H1 (cell line): ENCODE data around the gene ARHGEF38. TPM values are rescaled to one million over a fixed set of nuclear protein-coding genes. Genes with fewer than 3 reads are reported as not detected.

Source experiments
- CTCF ChIA-PET: fragments of 300-600 bp; sonication (Branson Sonifier 250); formaldehyde crosslinking; loops from one replicate; lab custom pipeline; 2021; ENCODE audit not compliant: partially characterized antibody; lab: Charles Lee
- POLR2A ChIA-PET: fragments of 300-600 bp; sonication (Branson Sonifier 250); formaldehyde crosslinking; loops from one replicate; lab custom pipeline; 2021; ENCODE audit warnings: inconsistent platforms; ENCODE audit not compliant: partially characterized antibody; lab: Charles Lee
- DNase-seq, 2 experiments: peaks; one replicate each; pipeline versions ENCODE4 v3.0.0 to v3.0.0-alpha.2; 2010 to 2022; ENCODE audit warnings: low spot score in 2 of 2, low read depth in 1 of 2, mixed read lengths in 1 of 2
- FAIRE-seq: peaks from 2 replicates; lab custom pipeline; 2011; peaks lifted over from hg19 to GRCh38; lab: Jason Lieb, UNC
- H2AFZ ChIP-seq: 2 replicates; pipeline ENCODE4 v1.8.1; 2012; ENCODE audit warnings: low read length, inconsistent platforms
- H2AK5ac ChIP-seq: 2 replicates; pipeline ENCODE4 v1.6.1; 2013; ENCODE audit warnings: low read depth, low read length
- H2BK120ac ChIP-seq: replicated peaks from 2 replicates; pipeline ENCODE3; 2013; ENCODE audit warnings: low read depth, low read length, inconsistent platforms
- H2BK12ac ChIP-seq: 2 replicates; pipeline ENCODE4 v1.6.1; 2013; ENCODE audit warnings: low read depth, low read length
- H2BK15ac ChIP-seq: 2 replicates; pipeline ENCODE4 v1.6.1; 2013; ENCODE audit warnings: low read length
- H2BK20ac ChIP-seq: 2 replicates; pipeline ENCODE4 v1.6.1; 2013; ENCODE audit warnings: low read length
- H2BK5ac ChIP-seq: 2 replicates; pipeline ENCODE4 v1.6.1; 2013; ENCODE audit warnings: low read depth, low read length
- H3K14ac ChIP-seq: 2 replicates; pipeline ENCODE4 v1.6.1; 2013; ENCODE audit warnings: inconsistent platforms; ENCODE audit not compliant: insufficient read length
- H3K18ac ChIP-seq: 2 replicates; pipeline ENCODE4 v1.6.1; 2013; ENCODE audit warnings: low read length; ENCODE audit errors: extremely low read depth
- H3K23ac ChIP-seq: 2 replicates; pipeline ENCODE4 v1.6.1; 2013; ENCODE audit warnings: inconsistent platforms; ENCODE audit not compliant: insufficient read length
- H3K23me2 ChIP-seq: 2 replicates; pipeline ENCODE4 v1.6.1; 2013; ENCODE audit warnings: low read depth, low read length
- H3K27ac ChIP-seq: 2 replicates; pipeline ENCODE4 v1.6.1; 2011; ENCODE audit warnings: low read depth, low read length, inconsistent platforms
- H3K27me3 ChIP-seq, 4 experiments: replicated peaks in 1 of 4; 1 replicate in 1 of 4; 2 replicates in 3 of 4; pipeline versions ENCODE4 v1.6.1 to v1.8.1; 2011 to 2013; ENCODE audit warnings: low read length in 3 of 4, mild to moderate bottlenecking in 3 of 4, inconsistent platforms in 2 of 4, mixed read lengths in 2 of 4, moderate library complexity in 1 of 4; ENCODE audit not compliant: control insufficient read depth in 3 of 4, insufficient read depth in 3 of 4; ENCODE audit errors: extremely low read depth in 1 of 4
- H3K36me3 ChIP-seq, 4 experiments: 2 replicates each; pipeline versions ENCODE4 v1.6.1 to v1.8.1; 2011 to 2013; ENCODE audit warnings: mild to moderate bottlenecking in 4 of 4, low read length in 3 of 4, moderate library complexity in 2 of 4, control low read depth in 1 of 4, inconsistent platforms in 1 of 4; ENCODE audit not compliant: insufficient read depth in 4 of 4, control insufficient read depth in 2 of 4
- H3K4ac ChIP-seq: replicated peaks from 2 replicates; pipeline ENCODE3; 2013; ENCODE audit warnings: low read length, low read depth, mixed read lengths, inconsistent platforms; ENCODE audit not compliant: insufficient read length
- H3K4me1 ChIP-seq, 4 experiments: replicated peaks in 1 of 4; 1 replicate in 1 of 4; 2 replicates in 3 of 4; pipeline versions ENCODE4 v1.6.1 to v1.8.1; 2011 to 2013; ENCODE audit warnings: low read length in 3 of 4, inconsistent platforms in 2 of 4, mixed read lengths in 1 of 4; ENCODE audit not compliant: insufficient read depth in 4 of 4, control insufficient read depth in 3 of 4
- H3K4me2 ChIP-seq, 2 experiments: 2 replicates each; pipeline versions ENCODE4 v1.6.1 to v1.8.1; 2011 to 2013; ENCODE audit warnings: low read depth in 2 of 2, low read length in 2 of 2, control low read depth in 1 of 2, inconsistent platforms in 1 of 2, mild to moderate bottlenecking in 1 of 2; ENCODE audit not compliant: insufficient read depth in 1 of 2
- H3K4me3 ChIP-seq, 4 experiments: fragments of 200-600, 300-600 bp in 1 of 4; sonication (generic), shearing (Covaris generic), sonication (Bioruptor Twin) in 1 of 4; 2 replicates each; pipeline versions ENCODE4 v1.5.1 to v1.8.1; 2011 to 2016; ENCODE audit warnings: low read length in 4 of 4, low read depth in 3 of 4, control low read depth in 2 of 4, inconsistent platforms in 2 of 4, mild to moderate bottlenecking in 2 of 4, mixed read lengths in 1 of 4, moderate library complexity in 1 of 4; ENCODE audit not compliant: insufficient read depth in 2 of 4; ENCODE audit errors: extremely low read depth in 1 of 4
- H3K56ac ChIP-seq: replicated peaks from 2 replicates; pipeline ENCODE3; 2013; ENCODE audit warnings: low read depth, mild to moderate bottlenecking, mixed read lengths, low read length, inconsistent platforms; ENCODE audit not compliant: insufficient read length
- H3K79me1 ChIP-seq: 2 replicates; pipeline ENCODE4 v1.6.1; 2013; ENCODE audit warnings: low read depth, low read length, control low read depth
- H3K79me2 ChIP-seq, 2 experiments: 2 replicates each; pipeline versions ENCODE4 v1.6.1 to v1.8.1; 2012 to 2013; ENCODE audit warnings: low read length in 2 of 2, mild to moderate bottlenecking in 2 of 2, inconsistent platforms in 1 of 2; ENCODE audit not compliant: insufficient read depth in 2 of 2, control insufficient read depth in 1 of 2
- H3K9ac ChIP-seq, 4 experiments: replicated peaks in 1 of 4; 1 replicate in 1 of 4; 2 replicates in 3 of 4; pipeline versions ENCODE4 v1.6.1 to v1.8.1; 2011 to 2013; ENCODE audit warnings: low read depth in 3 of 4, low read length in 3 of 4, control low read depth in 2 of 4, mild to moderate bottlenecking in 2 of 4, moderate library complexity in 2 of 4, inconsistent platforms in 1 of 4; ENCODE audit errors: extremely low read depth in 1 of 4
- H3K9me3 ChIP-seq, 2 experiments: 2 replicates each; pipeline versions ENCODE4 v1.6.1 to v1.8.1; 2012 to 2013; ENCODE audit warnings: mild to moderate bottlenecking in 2 of 2, moderate library complexity in 2 of 2, control low read depth in 1 of 2, inconsistent platforms in 1 of 2, low read depth in 1 of 2, low read length in 1 of 2, mixed read lengths in 1 of 2; ENCODE audit not compliant: insufficient read depth in 2 of 2
- H4K20me1 ChIP-seq, 2 experiments: replicated peaks in 1 of 2; 2 replicates each; pipeline versions ENCODE3 to v1.8.1; 2011 to 2013; ENCODE audit warnings: inconsistent platforms in 2 of 2, low read length in 2 of 2, mild to moderate bottlenecking in 1 of 2; ENCODE audit not compliant: insufficient read depth in 2 of 2, control insufficient read depth in 1 of 2
- H4K5ac ChIP-seq: 2 replicates; pipeline ENCODE4 v1.6.1; 2013; ENCODE audit warnings: low read length, low read depth, mixed read lengths, inconsistent platforms; ENCODE audit not compliant: insufficient read length
- H4K8ac ChIP-seq: 2 replicates; pipeline ENCODE4 v1.8.0; 2013; ENCODE audit warnings: mild to moderate bottlenecking, moderate library complexity, low read length, inconsistent platforms; ENCODE audit not compliant: insufficient read depth; ENCODE audit errors: extremely low read depth
- H4K91ac ChIP-seq: replicated peaks from 2 replicates; pipeline ENCODE3; 2013; ENCODE audit warnings: low read length, mixed read lengths, inconsistent platforms; ENCODE audit not compliant: insufficient read length
- CREB1 ChIP-seq: IDR thresholded peaks from 2 replicates; pipeline ENCODE4 v1.6.1; 2012; ENCODE audit warnings: inconsistent platforms
- FOSL1 ChIP-seq: IDR thresholded peaks from 2 replicates; pipeline ENCODE4 v1.6.1; 2011; ENCODE audit warnings: mild to moderate bottlenecking, low read depth, low read length, moderate library complexity; ENCODE audit not compliant: insufficient read depth
- HDAC2 ChIP-seq, 2 experiments: fragments of 300-600 bp in 1 of 2; sonication (generic) in 1 of 2; IDR thresholded peaks; 2 replicates each; pipeline ENCODE4 v1.6.1; 2011 to 2012; ENCODE audit warnings: low read depth in 2 of 2, low read length in 2 of 2, mild to moderate bottlenecking in 2 of 2, moderate library complexity in 2 of 2, borderline replicate concordance in 1 of 2, inconsistent platforms in 1 of 2
- HDAC6 ChIP-seq: IDR thresholded peaks from one replicate; pipeline ENCODE4 v1.7.1; 2012; ENCODE audit warnings: low read depth, mild to moderate bottlenecking, inconsistent platforms, low read length, moderate library complexity
- NRF1 ChIP-seq: IDR thresholded peaks from 2 replicates; pipeline ENCODE4 v1.6.1; 2011; ENCODE audit warnings: mild to moderate bottlenecking, low read depth, low read length, improper control_type of control experiment
- POLR2A ChIP-seq, 2 experiments: IDR thresholded peaks; 1 replicate in 1 of 2; 2 replicates in 1 of 2; pipeline ENCODE4 v1.6.1; 2011; ENCODE audit warnings: low read depth in 2 of 2, low read length in 2 of 2, mild to moderate bottlenecking in 2 of 2; ENCODE audit errors: control extremely low read depth in 1 of 2
- POLR2AphosphoS5 ChIP-seq: IDR thresholded peaks from 2 replicates; pipeline ENCODE4 v1.6.1; 2011; ENCODE audit warnings: low read depth, low read length
- RBBP5 ChIP-seq: IDR thresholded peaks from 2 replicates; pipeline ENCODE4 v1.7.1; 2012; ENCODE audit warnings: low read depth, mild to moderate bottlenecking, inconsistent platforms, low read length, moderate library complexity, borderline replicate concordance
- RNF2 ChIP-seq: fragments of 200-900, 300-1000 bp; sonication (generic); IDR thresholded peaks from 2 replicates; pipeline ENCODE4 v1.7.1; 2016; ENCODE audit warnings: borderline replicate concordance, low read depth, mild to moderate bottlenecking, antibody characterized with exemption, low read length; ENCODE audit not compliant: poor library complexity, severe bottlenecking; ENCODE audit errors: missing control alignments
- RXRA ChIP-seq: IDR thresholded peaks from 2 replicates; pipeline ENCODE4 v1.6.1; 2011; ENCODE audit warnings: low read depth, mild to moderate bottlenecking, low read length, moderate library complexity; ENCODE audit not compliant: insufficient read depth
- SIX5 ChIP-seq: IDR thresholded peaks from 2 replicates; pipeline ENCODE4 v1.6.1; 2011; ENCODE audit warnings: mild to moderate bottlenecking, low read depth, low read length
- SP2 ChIP-seq: IDR thresholded peaks from 2 replicates; pipeline ENCODE4 v1.6.1; 2012; ENCODE audit warnings: mild to moderate bottlenecking, low read length, inconsistent platforms
- SRF ChIP-seq: IDR thresholded peaks from 2 replicates; pipeline ENCODE4 v1.6.1; 2011; ENCODE audit warnings: mild to moderate bottlenecking, low read depth, low read length, moderate library complexity
- TBP ChIP-seq: IDR thresholded peaks from 2 replicates; pipeline ENCODE4 v1.6.1; 2011; ENCODE audit warnings: low read depth, low read length, improper control_type of control experiment
- WGBS, 2 experiments: shearing (Covaris generic) in 1 of 2; methylation state at CpG; one replicate each; pipeline versions ENCODE4 v1.1.6 to v1.1.7; 2013 to 2015; ENCODE audit warnings: low lambda C conversion rate in 2 of 2, mixed read lengths in 2 of 2, inconsistent platforms in 1 of 2, low coverage in 1 of 2, missing lambda C conversion rate in 1 of 2; ENCODE audit not compliant: insufficient replicate concordance in 2 of 2, insufficient coverage in 1 of 2, insufficient read length in 1 of 2; ENCODE audit errors: extremely low coverage in 1 of 2, missing lambda C conversion rate in 1 of 2; 5-methylcytosine and 5-hydroxymethylcytosine counted together
- polyA plus RNA-seq, 7 experiments: library from polyadenylated mRNA; depleted of rRNA in 3 of 7; stranded (reverse) in 5 of 7; unstranded in 2 of 7; fragments of >200 nt in 5 of 7; fragments of 200-250 nt in 2 of 7; gene quantifications; 1 replicate in 5 of 7; 2 replicates in 1 of 7; 4 replicates in 1 of 7; pipeline versions ENCODE4 v1.2.1 to v1.2.3, GENCODE V29; 2011 to 2013; ENCODE audit warnings: missing spikeins in 2 of 7, mixed read lengths in 2 of 7
- total RNA-seq: library from RNA; stranded (reverse); fragmentation: NEBNext Ultra II Directional; extraction: Animal tissue kit (Norgen Biotek cat#: 25700); gene quantifications from 2 replicates; pipeline ENCODE4 v1.2.1, GENCODE V29; 2021

The ARHGEF38 gene
- total and polyA plus RNA-seq, 2 of the 8 experiments (the other 6 are each of a cell fraction or from before 2014, with no cell fraction given) = not detected

GRCh38 chr4:105599932-105600655 is 47.7 kb downstream of the ARHGEF38 start:
- no peak overlapping the region for H4K5ac ChIP-seq
- H4K8ac ChIP-seq = no peak overlapping the region
- no peak overlapping the region for H3K4me2 ChIP-seq
- no peak overlapping the region for H3K23ac ChIP-seq
- no peaks in the 10 kb centered on the region for H3K4me1 ChIP-seq
- no peaks in the 10 kb centered on the region for H3K23me2 ChIP-seq
- no peak overlapping the region for H2BK120ac ChIP-seq
- no peak overlapping the region for H3K4me3 ChIP-seq
- no peak overlapping the region for H2BK5ac ChIP-seq
- H3K9ac ChIP-seq = no peak overlapping the region
- H2BK20ac ChIP-seq = no peak overlapping the region
- no peak overlapping the region for H2AK5ac ChIP-seq
- H3K27ac ChIP-seq = no peak overlapping the region
- H3K56ac ChIP-seq = no peak overlapping the region
- no peak overlapping the region for H2BK15ac ChIP-seq
- no peaks in the 10 kb centered on the region for H3K79me1 ChIP-seq
- no peaks in the 10 kb centered on the region for H4K20me1 ChIP-seq
- no peaks in the 10 kb centered on the region for H3K79me2 ChIP-seq
- no peak overlapping the region for H3K4ac ChIP-seq
- H3K9me3 ChIP-seq = no peaks in the 10 kb centered on the region
- DNase-seq = no peak
- no peak overlapping the region for H3K14ac ChIP-seq
- no peak overlapping the region for H2AFZ ChIP-seq
- H3K18ac ChIP-seq = no peak overlapping the region
- no peak overlapping the region for H2BK12ac ChIP-seq
- no peaks in the 10 kb centered on the region for H3K36me3 ChIP-seq
- no peaks in the 10 kb centered on the region for H3K27me3 ChIP-seq
- ChIA-PET CTCF (no interaction called here), POLR2A (no interaction called here)
- H4K91ac ChIP-seq = no peak overlapping the region
- FAIRE-seq = no peak
- WGBS, 2 experiments = 83% methylated on average over 3 of the region's 3 CpGs; no CpG with 5 or more reads in 1 of the 2 experiments
- TF ChIP-seq FOSL1 = no peak
- no peak for TF ChIP-seq RBBP5
- TF ChIP-seq POLR2A (IDR thresholded peaks at IDR 0.05; ENCODE audit: control extremely low read depth in 1 of 2, low read depth in 2 of 2, low read length in 2 of 2) = no peak
- TF ChIP-seq CREB1 = no peak
- no peak for TF ChIP-seq TBP
- TF ChIP-seq HDAC2 (IDR thresholded peaks at IDR 0.05; ENCODE audit: borderline replicate concordance in 1 of 2, low read depth in 2 of 2, low read length in 2 of 2) = no peak
- TF ChIP-seq HDAC6 = no peak
- no peak for TF ChIP-seq POLR2AphosphoS5
- no peak for TF ChIP-seq RXRA
- no peak for TF ChIP-seq NRF1
- TF ChIP-seq SRF = no peak
- TF ChIP-seq SIX5 = no peak
- no peak for TF ChIP-seq RNF2
- TF ChIP-seq SP2 = no peak
